Activated T-cell treated with anti-CD3 and anti-CD28 coated beads, Interleukin-2, amount 50 U/mL, for 72 hours (primary cell): ENCODE results near the gene VRK1. TPM values are rescaled to one million over a fixed set of nuclear protein-coding genes. Genes with fewer than 3 reads are reported as not detected.
"Not testable (repeated sequence)": the region's sequence is repeated elsewhere in the genome, so short reads cannot be mapped to it uniquely, and the experiment has no call there.

ENCODE experiments used
- ATAC-seq, 2 donors: fragments of 150-1000 bp; cut with Tn5 transposase; replicated peaks in 1 of 2; 2 replicates each; pipeline ENCODE4 v1.10.0; 2021; ENCODE audit warnings: moderate library complexity in 2 of 2, mild to moderate bottlenecking in 1 of 2
- DNase-seq, 2 donors: peaks; one replicate each; pipeline ENCODE4 v3.0.0; 2021 to 2022; ENCODE audit warnings: mixed read lengths in 1 of 2
- H3K27ac Mint-ChIP-seq: one replicate; pipeline ENCODE4 v1.8.0; 2022; ENCODE audit warnings: mild to moderate bottlenecking, moderate library complexity, mixed read lengths
- H3K27me3 Mint-ChIP-seq: one replicate; pipeline ENCODE4 v1.8.0; 2022; ENCODE audit warnings: low read depth, mixed read lengths
- H3K36me3 Mint-ChIP-seq, 2 donors: one replicate each; pipeline ENCODE4 v1.8.0; 2022; ENCODE audit warnings: mixed read lengths in 2 of 2, mild to moderate bottlenecking in 1 of 2; ENCODE audit not compliant: insufficient read depth in 2 of 2
- H3K4me1 Mint-ChIP-seq: one replicate; pipeline ENCODE4 v1.8.0; 2022; ENCODE audit warnings: low read depth, mixed read lengths
- H3K4me3 Mint-ChIP-seq, 2 donors: one replicate each; pipeline ENCODE4 v1.8.0; 2022; ENCODE audit warnings: mild to moderate bottlenecking in 2 of 2, mixed read lengths in 2 of 2, moderate library complexity in 2 of 2
- H3K9me3 Mint-ChIP-seq, 2 donors: one replicate each; pipeline ENCODE4 v1.8.0; 2022; ENCODE audit warnings: mixed read lengths in 2 of 2
- total RNA-seq, 2 donors: library from RNA; stranded (reverse); gene quantifications; one replicate each; pipeline ENCODE4 v1.2.3, GENCODE V29; 2022

VRK1 gene
- total RNA-seq, result 10 to 100 TPM; 56.4 to 66.5 TPM

- Mint-ChIP-seq H3K36me3 (peaks cover 0 to 3% of the 10 kb centered on the region in 2 donors), H3K9me3 (no peaks in the 10 kb centered on the region), H3K27me3 (no peaks in the 10 kb centered on the region), H3K4me3 (peak within 1 kb of the TSS; percentile 93 to 98), H3K27ac (peak within 1 kb of the TSS; percentile 92), H3K4me1 (peaks cover 32% of the 10 kb centered on the region)
- DNase-seq (peak; percentile 94 to 95), ATAC-seq (peak; percentile 98)
Observed at GRCh38 chr14:96796851-96797581, at the start of gene VRK1. TSS of gene VRK1 (plus strand) at chr14:96797382. CDS start at chr14:96833472, 36,090 bp downstream.

DNA sequence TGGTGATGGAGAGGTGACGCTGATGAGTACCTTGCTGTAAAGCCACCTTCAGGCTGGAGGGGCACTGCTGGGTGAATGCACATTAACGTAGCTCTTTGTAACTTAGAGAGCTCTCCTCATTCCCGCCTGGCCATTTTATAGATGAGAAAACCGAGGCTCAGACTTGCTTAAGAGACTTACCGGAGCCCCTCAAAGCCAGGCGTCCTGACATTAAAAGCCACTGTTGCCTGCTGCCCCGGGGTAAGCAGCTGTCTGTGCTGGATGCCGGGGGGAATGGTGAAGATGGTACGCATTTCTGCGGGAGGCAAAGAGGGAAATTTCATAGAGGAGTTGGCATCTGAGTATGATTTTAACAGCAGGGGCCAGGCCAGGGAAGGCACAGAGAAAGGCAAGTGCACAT, 49.6 kb upstream of the VRK1 start:
- Mint-ChIP-seq H3K27ac (no peak overlapping the region), H3K4me1 (no peaks in the 10 kb centered on the region), H3K9me3 (no peaks in the 10 kb centered on the region), H3K27me3 (peaks cover 35% of the 10 kb centered on the region), H3K4me3 (no peak overlapping the region), H3K36me3 (no peaks in the 10 kb centered on the region)
- ATAC-seq, result no peak
- no peak for DNase-seq

GRCh38 chr14:96748362-96748761, 48.8 kb upstream of the VRK1 start:
- peaks cover 29% of the 10 kb centered on the region for H3K27me3 Mint-ChIP-seq
- DNase-seq (no peak), ATAC-seq (no peak)
- H3K9me3 Mint-ChIP-seq, result no peaks in the 10 kb centered on the region
- no peak overlapping the region for H3K4me3 Mint-ChIP-seq
- no peak overlapping the region for H3K27ac Mint-ChIP-seq
- no peaks in the 10 kb centered on the region for H3K36me3 Mint-ChIP-seq
- no peaks in the 10 kb centered on the region for H3K4me1 Mint-ChIP-seq

DNA sequence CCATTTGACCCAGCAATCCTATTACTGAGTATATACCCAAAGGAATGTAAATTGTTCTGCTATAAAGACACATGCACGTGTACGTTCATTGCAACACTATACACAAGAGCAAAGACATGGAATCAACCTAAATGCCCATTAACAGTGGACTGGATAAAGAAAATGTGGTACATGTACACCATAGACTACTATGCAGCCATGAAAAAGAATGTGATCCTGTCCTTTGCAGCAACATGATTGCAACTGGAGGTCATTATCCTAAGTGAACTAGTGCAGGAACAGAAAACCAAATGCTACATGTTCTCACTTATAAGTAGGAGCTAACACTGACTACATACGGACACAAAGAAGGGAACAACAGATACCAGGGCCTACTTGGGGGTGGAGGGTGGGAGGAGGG, 45.7 kb upstream of the VRK1 start:
- Mint-ChIP-seq H3K4me1 (no peaks in the 10 kb centered on the region), H3K36me3 (no peaks in the 10 kb centered on the region), H3K9me3 (no peaks in the 10 kb centered on the region), H3K27me3 (peaks cover 9% of the 10 kb centered on the region), H3K27ac (no peak overlapping the region), H3K4me3 (no peak overlapping the region)
- ATAC-seq, result no peak
- no peak for DNase-seq

DNA sequence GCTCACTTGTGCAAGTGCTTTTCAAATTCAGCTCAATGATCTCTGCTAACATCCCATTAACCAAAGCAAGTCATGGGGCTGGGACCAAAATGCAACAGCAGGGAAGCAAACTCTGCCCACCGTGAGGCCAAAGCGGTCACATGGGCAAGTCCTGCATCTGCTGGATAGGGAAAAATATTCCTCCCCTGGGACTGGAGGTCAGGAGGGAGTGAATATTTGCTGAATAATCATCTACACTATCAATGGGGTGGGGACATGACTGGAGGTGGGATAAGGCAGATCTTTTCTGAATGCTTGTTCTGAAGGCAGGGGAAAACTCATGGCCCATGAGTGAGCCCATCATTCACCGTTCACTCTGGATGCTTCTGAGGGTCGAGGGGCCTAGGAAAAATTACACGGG, 45.1 kb upstream of the VRK1 start:
- Mint-ChIP-seq H3K27me3 (peaks cover 12% of the 10 kb centered on the region), H3K9me3 (no peaks in the 10 kb centered on the region), H3K27ac (no peak overlapping the region), H3K4me1 (no peaks in the 10 kb centered on the region), H3K4me3 (no peak overlapping the region), H3K36me3 (no peaks in the 10 kb centered on the region)
- ATAC-seq (no peak), DNase-seq (no peak)

DNA sequence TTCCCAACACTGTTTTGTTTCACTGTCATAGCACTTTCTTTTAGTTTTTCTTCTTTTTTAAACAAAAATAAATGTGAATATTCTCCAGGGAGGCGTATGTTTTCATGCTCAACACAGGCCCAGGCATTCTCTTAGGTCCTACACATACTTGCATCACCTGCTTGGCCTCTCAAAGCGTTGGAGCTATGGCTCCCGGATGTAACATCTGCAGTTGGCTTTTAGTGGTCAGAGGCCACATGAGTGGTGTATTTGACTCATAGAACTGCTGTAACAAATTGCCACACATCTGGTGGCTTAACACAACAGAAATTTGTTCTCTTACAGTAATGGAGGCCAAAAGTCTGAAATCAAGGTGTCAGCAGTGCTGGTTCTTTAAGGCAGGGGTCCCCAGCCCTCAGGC, 44.6 kb upstream of the VRK1 start:
- Mint-ChIP-seq H3K27ac (no peak overlapping the region), H3K4me1 (no peaks in the 10 kb centered on the region), H3K9me3 (no peaks in the 10 kb centered on the region), H3K36me3 (no peaks in the 10 kb centered on the region), H3K4me3 (no peak overlapping the region), H3K27me3 (peaks cover 17% of the 10 kb centered on the region)
- no peak for ATAC-seq
- DNase-seq, result no peak

DNA sequence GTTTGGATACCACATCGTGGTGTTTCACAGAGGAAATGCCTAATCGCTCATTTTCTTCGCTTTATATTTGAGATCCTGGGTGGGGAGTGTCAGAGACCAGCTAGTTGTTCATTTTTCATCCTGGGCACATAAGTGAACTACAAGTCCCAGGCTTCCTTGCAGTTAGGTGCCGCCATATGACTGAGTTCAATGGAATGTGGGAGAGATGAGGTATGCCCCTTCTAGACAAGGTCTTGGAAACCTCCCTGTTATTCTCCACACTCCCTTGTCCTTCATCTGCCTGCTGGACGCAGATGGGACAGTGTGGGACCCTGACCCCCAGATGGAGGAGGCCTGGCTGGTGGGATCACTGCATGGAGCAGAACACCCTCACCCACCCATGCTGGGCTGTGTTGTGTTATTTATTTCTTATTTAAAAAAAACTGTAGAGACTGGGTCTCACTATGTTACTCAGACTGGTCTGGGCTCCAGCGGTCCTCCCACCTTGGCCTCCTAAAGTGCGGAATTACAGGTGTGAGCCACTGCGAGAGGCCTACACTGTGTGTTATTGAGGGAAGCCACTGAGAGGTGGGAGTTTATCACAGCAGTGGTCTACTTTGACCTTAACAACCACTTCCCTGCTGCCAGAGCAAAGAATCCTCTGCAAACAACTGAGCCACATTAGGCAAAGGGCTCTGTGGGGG, 42.9 kb upstream of the VRK1 start:
- H3K9me3 Mint-ChIP-seq, result no peaks in the 10 kb centered on the region
- H3K27ac Mint-ChIP-seq, result no peak overlapping the region

DNA sequence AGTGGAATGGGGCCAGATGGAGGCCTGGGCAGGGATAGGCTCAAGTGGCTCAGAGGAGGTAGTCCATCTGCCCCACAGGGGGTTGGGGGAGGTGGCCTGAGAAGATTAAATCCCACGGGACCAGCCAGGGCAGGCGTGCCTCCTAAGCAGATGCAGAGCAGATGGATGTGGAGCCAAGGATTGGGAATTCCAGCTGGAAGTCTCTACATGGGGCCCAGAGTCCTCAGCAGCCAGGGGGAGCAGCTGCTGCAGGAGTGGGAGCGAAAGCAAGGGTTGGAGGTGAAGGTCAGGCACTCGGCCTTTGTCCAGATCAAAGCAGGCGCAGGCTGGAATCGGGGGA, 42.4 kb upstream of the VRK1 start:
- no peaks in the 10 kb centered on the region for H3K36me3 Mint-ChIP-seq
- DNase-seq, result no peak
- H3K27me3 Mint-ChIP-seq, result peaks cover 23% of the 10 kb centered on the region
- ATAC-seq, result no peak
- no peak overlapping the region for H3K27ac Mint-ChIP-seq
- no peaks in the 10 kb centered on the region for H3K4me1 Mint-ChIP-seq
- no peaks in the 10 kb centered on the region for H3K9me3 Mint-ChIP-seq
- H3K4me3 Mint-ChIP-seq, result no peak overlapping the region

More for the DNA sequence above, 42.9 kb upstream of the VRK1 start:
- ATAC-seq, result no peak
- no peak for DNase-seq
- H3K4me3 Mint-ChIP-seq, result no peak overlapping the region
- no peaks in the 10 kb centered on the region for H3K36me3 Mint-ChIP-seq
- no peaks in the 10 kb centered on the region for H3K4me1 Mint-ChIP-seq
- peaks cover 23% of the 10 kb centered on the region for H3K27me3 Mint-ChIP-seq

DNA sequence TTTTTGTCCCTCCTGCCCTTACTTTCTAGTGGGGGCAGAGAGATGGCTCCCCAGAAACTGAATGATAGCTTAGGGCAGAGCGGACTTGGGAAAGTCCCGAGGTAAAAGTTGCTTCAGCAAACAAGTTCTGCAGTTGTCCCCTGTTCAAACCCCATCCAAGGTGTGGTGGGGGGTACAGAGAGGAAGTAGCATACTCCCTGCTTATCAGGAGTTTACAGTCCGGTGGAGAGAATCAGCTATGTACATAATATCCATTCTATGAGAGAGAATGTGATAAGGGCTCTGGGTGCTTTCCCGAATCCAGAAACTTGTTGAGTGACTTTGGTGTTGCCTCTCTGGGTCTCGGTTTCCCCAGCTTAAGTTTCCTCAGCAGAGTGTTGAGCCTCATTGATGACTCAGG, 40.4 kb upstream of the VRK1 start:
- DNase-seq, result no peak
- Mint-ChIP-seq H3K36me3 (no peaks in the 10 kb centered on the region), H3K4me1 (no peaks in the 10 kb centered on the region), H3K9me3 (no peaks in the 10 kb centered on the region), H3K27me3 (peaks cover 31% of the 10 kb centered on the region), H3K4me3 (no peak overlapping the region), H3K27ac (no peak overlapping the region)
- no peak for ATAC-seq

GRCh38 chr14:96757456-96757855, 39.7 kb upstream of the VRK1 start:
- Mint-ChIP-seq H3K27me3 (peaks cover 31% of the 10 kb centered on the region), H3K9me3 (no peaks in the 10 kb centered on the region), H3K4me3 (no peak overlapping the region), H3K4me1 (peaks cover 1% of the 10 kb centered on the region), H3K36me3 (no peaks in the 10 kb centered on the region), H3K27ac (no peak overlapping the region)
- ATAC-seq (no peak), DNase-seq (no peak)

DNA sequence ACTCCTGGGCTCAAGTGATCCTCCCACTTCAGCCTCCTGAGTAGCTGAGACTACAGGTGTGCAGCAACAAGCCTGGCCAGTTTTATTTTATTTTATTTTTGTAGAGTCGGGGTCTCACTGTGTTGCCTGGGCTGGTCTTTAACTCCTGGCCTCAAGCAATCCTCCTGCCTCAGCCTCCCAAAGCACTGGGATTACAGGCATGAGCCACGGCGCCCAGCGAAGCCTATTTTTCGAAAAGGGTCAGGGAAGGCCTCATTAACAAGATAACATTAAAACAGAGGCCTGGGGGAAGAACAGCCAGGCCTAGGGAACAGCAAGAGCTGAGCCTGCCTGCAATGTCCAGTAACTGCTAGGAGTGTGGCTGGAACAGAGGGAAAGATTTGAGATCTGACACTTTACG, 36.1 kb upstream of the VRK1 start:
- peaks cover 4% of the 10 kb centered on the region for H3K4me1 Mint-ChIP-seq
- H3K27me3 Mint-ChIP-seq, result peaks cover 33% of the 10 kb centered on the region
- no peak for ATAC-seq
- no peaks in the 10 kb centered on the region for H3K9me3 Mint-ChIP-seq
- H3K36me3 Mint-ChIP-seq, result no peaks in the 10 kb centered on the region
- no peak for DNase-seq
- H3K4me3 Mint-ChIP-seq, result no peak overlapping the region
- no peak overlapping the region for H3K27ac Mint-ChIP-seq

GRCh38 chr14:96762650-96763049, 34.5 kb upstream of the VRK1 start:
- Mint-ChIP-seq H3K36me3 (no peaks in the 10 kb centered on the region), H3K27me3 (peaks cover 32% of the 10 kb centered on the region), H3K9me3 (no peaks in the 10 kb centered on the region), H3K27ac (no peak overlapping the region), H3K4me1 (peaks cover 4% of the 10 kb centered on the region), H3K4me3 (peak overlapping the region; percentile 52 to 56)
- DNase-seq, result peak; percentile 19 to 22
- peak; percentile 91 to 97 for ATAC-seq

GRCh38 chr14:96764012-96764411, 33.2 kb upstream of the VRK1 start:
- no peak for ATAC-seq
- Mint-ChIP-seq H3K4me3 (no peak overlapping the region), H3K27me3 (peaks cover 30% of the 10 kb centered on the region), H3K36me3 (no peaks in the 10 kb centered on the region), H3K9me3 (no peaks in the 10 kb centered on the region), H3K4me1 (peaks cover 4% of the 10 kb centered on the region), H3K27ac (no peak overlapping the region)
- no peak for DNase-seq

DNA sequence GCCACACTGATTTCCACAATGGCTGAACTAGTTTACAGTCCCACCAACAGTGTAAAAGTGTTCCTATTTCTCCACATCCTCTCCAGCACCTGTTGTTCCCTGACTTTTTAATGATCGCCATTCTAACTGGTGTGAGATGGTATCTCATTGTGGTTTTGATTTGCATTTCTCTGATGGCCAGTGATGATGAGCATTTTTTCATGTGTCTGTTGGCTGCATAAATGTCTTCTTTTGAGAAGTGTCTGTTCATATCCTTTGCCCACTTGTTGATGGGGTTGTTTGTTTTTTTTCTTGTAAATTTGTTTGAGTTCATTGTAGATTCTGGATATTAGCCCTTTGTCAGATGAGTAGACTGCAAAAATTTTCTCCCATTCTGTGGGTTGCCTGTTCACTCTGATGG, 32.0 kb upstream of the VRK1 start:
- DNase-seq, H3K4me3 Mint-ChIP-seq, H3K36me3 Mint-ChIP-seq, H3K4me1 Mint-ChIP-seq, ATAC-seq, H3K27ac Mint-ChIP-seq, H3K9me3 Mint-ChIP-seq: not testable (repeated sequence)
- peaks cover 39% of the 10 kb centered on the region for H3K27me3 Mint-ChIP-seq
